Hepatocyte (in vitro differentiated cells): ENCODE measurements around the gene NADK.
"Not testable (repeated sequence)": the region's sequence is repeated elsewhere in the genome, so short reads cannot be mapped to it uniquely, and the experiment has no call there.

Experiments used
- EZH2 ChIP-seq: fragments of 200-600 bp; sonication (generic); IDR thresholded peaks from 2 replicates; pipeline ENCODE4 v1.6.1; 2016; ENCODE audit warnings: antibody characterized with exemption, mild to moderate bottlenecking, borderline replicate concordance
- TF ChIP-seq, protein P1 (sequence below): fragments of 200-600 bp; sonication (generic); IDR thresholded peaks from 2 replicates; pipeline ENCODE4 v1.5.1; 2016; ENCODE audit warnings: antibody characterized with exemption, mild to moderate bottlenecking; ENCODE audit not compliant: poor library complexity

DNA sequence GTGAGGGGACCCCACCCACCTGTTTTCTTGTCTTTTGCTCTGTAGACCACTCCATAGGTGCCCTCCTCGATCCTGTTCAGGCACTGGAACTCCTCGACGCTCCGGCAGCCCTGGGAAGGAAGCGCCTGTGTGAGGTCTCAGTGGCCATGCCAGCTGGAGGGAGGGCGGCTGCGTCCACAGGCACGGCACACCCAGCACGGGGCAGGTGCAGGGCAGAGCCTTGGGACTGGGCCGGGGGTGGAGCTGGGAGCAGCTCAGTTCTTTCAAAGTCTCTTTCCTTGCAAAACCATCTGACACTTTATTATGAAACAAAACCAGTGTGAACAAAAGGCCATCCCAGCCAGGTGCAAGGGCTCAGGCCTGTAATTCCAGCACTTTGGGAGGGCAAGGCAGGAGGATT, 72.6 kb downstream of the NADK start:
- TF ChIP-seq, protein P1, sequence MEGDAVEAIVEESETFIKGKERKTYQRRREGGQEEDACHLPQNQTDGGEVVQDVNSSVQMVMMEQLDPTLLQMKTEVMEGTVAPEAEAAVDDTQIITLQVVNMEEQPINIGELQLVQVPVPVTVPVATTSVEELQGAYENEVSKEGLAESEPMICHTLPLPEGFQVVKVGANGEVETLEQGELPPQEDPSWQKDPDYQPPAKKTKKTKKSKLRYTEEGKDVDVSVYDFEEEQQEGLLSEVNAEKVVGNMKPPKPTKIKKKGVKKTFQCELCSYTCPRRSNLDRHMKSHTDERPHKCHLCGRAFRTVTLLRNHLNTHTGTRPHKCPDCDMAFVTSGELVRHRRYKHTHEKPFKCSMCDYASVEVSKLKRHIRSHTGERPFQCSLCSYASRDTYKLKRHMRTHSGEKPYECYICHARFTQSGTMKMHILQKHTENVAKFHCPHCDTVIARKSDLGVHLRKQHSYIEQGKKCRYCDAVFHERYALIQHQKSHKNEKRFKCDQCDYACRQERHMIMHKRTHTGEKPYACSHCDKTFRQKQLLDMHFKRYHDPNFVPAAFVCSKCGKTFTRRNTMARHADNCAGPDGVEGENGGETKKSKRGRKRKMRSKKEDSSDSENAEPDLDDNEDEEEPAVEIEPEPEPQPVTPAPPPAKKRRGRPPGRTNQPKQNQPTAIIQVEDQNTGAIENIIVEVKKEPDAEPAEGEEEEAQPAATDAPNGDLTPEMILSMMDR = not testable (repeated sequence)
- TF ChIP-seq EZH2 = not testable (repeated sequence)
